Measurements from ENCODE around the gene MRM1. TPM values are rescaled to one million over a fixed set of nuclear protein-coding genes. Genes with fewer than 3 reads are reported as not detected.

Gene MRM1
- total RNA-seq, 1 experiment from 2014 or later = 16.5 TPM

GRCh38 chr17:36650096-36650775 is 48.9 kb downstream of the MRM1 start:
- TF ChIP-seq SMAD3 (CRISPR knock-in tag; IDR thresholded peaks at IDR 0.05; ENCODE audit: borderline replicate concordance) = no peak
- TF ChIP-seq, protein P1, sequence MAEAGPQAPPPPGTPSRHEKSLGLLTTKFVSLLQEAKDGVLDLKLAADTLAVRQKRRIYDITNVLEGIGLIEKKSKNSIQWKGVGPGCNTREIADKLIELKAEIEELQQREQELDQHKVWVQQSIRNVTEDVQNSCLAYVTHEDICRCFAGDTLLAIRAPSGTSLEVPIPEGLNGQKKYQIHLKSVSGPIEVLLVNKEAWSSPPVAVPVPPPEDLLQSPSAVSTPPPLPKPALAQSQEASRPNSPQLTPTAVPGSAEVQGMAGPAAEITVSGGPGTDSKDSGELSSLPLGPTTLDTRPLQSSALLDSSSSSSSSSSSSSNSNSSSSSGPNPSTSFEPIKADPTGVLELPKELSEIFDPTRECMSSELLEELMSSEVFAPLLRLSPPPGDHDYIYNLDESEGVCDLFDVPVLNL (CRISPR knock-in tag; IDR thresholded peaks at IDR 0.05; ENCODE audit: borderline replicate concordance, low read depth) = no peak
- TF ChIP-seq ZNF138 (CRISPR knock-in tag; conservative IDR thresholded peaks at IDR 0.05) = no peak
- TF ChIP-seq CBFB (CRISPR knock-in tag; IDR thresholded peaks at IDR 0.05; ENCODE audit: low read depth) = no peak
- TF ChIP-seq KAT7 (CRISPR knock-in tag; IDR thresholded peaks at IDR 0.05; ENCODE audit: borderline replicate concordance) = no peak
- TF ChIP-seq, protein P2, sequence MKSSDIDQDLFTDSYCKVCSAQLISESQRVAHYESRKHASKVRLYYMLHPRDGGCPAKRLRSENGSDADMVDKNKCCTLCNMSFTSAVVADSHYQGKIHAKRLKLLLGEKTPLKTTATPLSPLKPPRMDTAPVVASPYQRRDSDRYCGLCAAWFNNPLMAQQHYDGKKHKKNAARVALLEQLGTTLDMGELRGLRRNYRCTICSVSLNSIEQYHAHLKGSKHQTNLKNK (CRISPR knock-in tag; IDR thresholded peaks at IDR 0.05) = no peak
- no peak for TF ChIP-seq HMGA2 (CRISPR knock-in tag; IDR thresholded peaks at IDR 0.05)
- no peak for TF ChIP-seq ZNF416 (CRISPR knock-in tag; IDR thresholded peaks at IDR 0.05)
- no peak for TF ChIP-seq ZSCAN18 (CRISPR knock-in tag; IDR thresholded peaks at IDR 0.05)
- no peak for TF ChIP-seq SMAD4 (CRISPR knock-in tag; IDR thresholded peaks at IDR 0.05)
- TF ChIP-seq, protein P3, sequence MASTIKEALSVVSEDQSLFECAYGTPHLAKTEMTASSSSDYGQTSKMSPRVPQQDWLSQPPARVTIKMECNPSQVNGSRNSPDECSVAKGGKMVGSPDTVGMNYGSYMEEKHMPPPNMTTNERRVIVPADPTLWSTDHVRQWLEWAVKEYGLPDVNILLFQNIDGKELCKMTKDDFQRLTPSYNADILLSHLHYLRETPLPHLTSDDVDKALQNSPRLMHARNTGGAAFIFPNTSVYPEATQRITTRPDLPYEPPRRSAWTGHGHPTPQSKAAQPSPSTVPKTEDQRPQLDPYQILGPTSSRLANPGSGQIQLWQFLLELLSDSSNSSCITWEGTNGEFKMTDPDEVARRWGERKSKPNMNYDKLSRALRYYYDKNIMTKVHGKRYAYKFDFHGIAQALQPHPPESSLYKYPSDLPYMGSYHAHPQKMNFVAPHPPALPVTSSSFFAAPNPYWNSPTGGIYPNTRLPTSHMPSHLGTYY (CRISPR knock-in tag; IDR thresholded peaks at IDR 0.05) = no peak
- Mint-ChIP-seq H3K27ac (no peak overlapping the region), H3K9me3 (no peaks in the 10 kb centered on the region), H3K4me1 (peaks cover 22% of the 10 kb centered on the region), H3K4me3 (no peak overlapping the region), H3K36me3 (no peaks in the 10 kb centered on the region), H3K27me3 (ENCODE audit: low read depth) (peaks cover 4% of the 10 kb centered on the region)
- ChIA-PET POLR2A (interaction anchor here (1.3 kb wide), 1 partner anchor 9 kb away, joined by 3 read pairs; no protein-coding TSS in a partner anchor), CTCF (interaction anchor here (0.7 to 3.6 kb wide), 4 partner anchors 20 to 118 kb away, joined by 3 to 23 read pairs (median 6); partner anchors contain the start of gene MRM1)
- DNase-seq (ENCODE audit: low spot score) (no peak), ATAC-seq (no peak)

GRCh38 chr17:36653374-36653773 is 52.0 kb downstream of the MRM1 start:
- peak overlapping the region; percentile 28; the same call in 1 of the 2 replicates for H3K27ac Mint-ChIP-seq
- peaks cover 25% of the 10 kb centered on the region for H3K4me1 Mint-ChIP-seq
- TF ChIP-seq E2F1 (CRISPR knock-in tag; IDR thresholded peaks at IDR 0.05) (no peak), SOX15 (CRISPR knock-in tag; IDR thresholded peaks at IDR 0.05) (no peak), GTF2I (CRISPR knock-in tag; conservative IDR thresholded peaks at IDR 0.05) (no peak), OVOL2 (CRISPR knock-in tag; IDR thresholded peaks at IDR 0.05; ENCODE audit: borderline replicate concordance) (no peak), ATF1 (CRISPR knock-in tag; IDR thresholded peaks at IDR 0.05) (no peak), ZNF232 (CRISPR knock-in tag; IDR thresholded peaks at IDR 0.05) (no peak), ELF4 (CRISPR knock-in tag; IDR thresholded peaks at IDR 0.05; ENCODE audit: low read depth) (no peak), NFE2L1 (CRISPR knock-in tag; IDR thresholded peaks at IDR 0.05) (no peak), GABPB1 (CRISPR knock-in tag; IDR thresholded peaks at IDR 0.05) (no peak), ZNF281 (CRISPR knock-in tag; IDR thresholded peaks at IDR 0.05) (no peak), CREM (CRISPR knock-in tag; IDR thresholded peaks at IDR 0.05) (no peak), EMX1 (CRISPR knock-in tag; IDR thresholded peaks at IDR 0.05) (no peak), ZNF121 (CRISPR knock-in tag; IDR thresholded peaks at IDR 0.05) (no peak)
- ChIA-PET POLR2A (no interaction called here), CTCF (interaction anchor here (0.6 to 1.7 kb wide), 2 partner anchors 102 to 640 kb away, joined by 4 to 5 read pairs; no protein-coding TSS in a partner anchor)
- H3K36me3 Mint-ChIP-seq = no peaks in the 10 kb centered on the region
- DNase-seq (ENCODE audit: low spot score) (no peak), ATAC-seq (no peak)
- no peaks in the 10 kb centered on the region for H3K9me3 Mint-ChIP-seq
- peaks cover 16% of the 10 kb centered on the region for H3K27me3 Mint-ChIP-seq (ENCODE audit: low read depth)
- no peak overlapping the region for H3K4me3 Mint-ChIP-seq

All from WTC11 (cell line).